Natural killer cell (primary cell): ENCODE results near the gene SRP14. TPM values are rescaled to one million over a fixed set of nuclear protein-coding genes. Genes with fewer than 3 reads are reported as not detected.

Experiments used
- ATAC-seq, 3 donors: fragments of 150-1000 bp in 2 of 3; fragments of 200-7000 bp in 1 of 3; cut with Tn5 transposase; 1 replicate in 1 of 3; 2 replicates in 2 of 3; pipeline ENCODE4 v1.10.0; 2021; ENCODE audit warnings: mild to moderate bottlenecking in 2 of 3, moderate library complexity in 2 of 3
- DNase-seq, 2 donors: peaks; one replicate each; pipeline versions ENCODE4 v3.0.0 to v3.0.0-alpha.2; 2013 to 2021; ENCODE audit warnings: mixed read lengths in 1 of 2
- H3K27ac ChIP-seq: one replicate; pipeline ENCODE4 v1.5.1; 2013; ENCODE audit warnings: mild to moderate bottlenecking, low read length
- H3K27me3 ChIP-seq: one replicate; pipeline ENCODE4 v1.6.1; 2013; ENCODE audit warnings: low read length; ENCODE audit not compliant: control insufficient read depth, insufficient read depth
- H3K36me3 ChIP-seq: one replicate; pipeline ENCODE4 v1.6.1; 2013; ENCODE audit warnings: low read length; ENCODE audit not compliant: control insufficient read depth, insufficient read depth
- H3K4me1 ChIP-seq: one replicate; pipeline ENCODE4 v1.6.1; 2013; ENCODE audit warnings: low read length; ENCODE audit not compliant: control insufficient read depth, insufficient read depth
- H3K4me3 ChIP-seq: one replicate; pipeline ENCODE4 v1.5.1; 2013; ENCODE audit warnings: low read length
- H3K9me3 ChIP-seq: one replicate; pipeline ENCODE4 v1.6.1; 2013; ENCODE audit warnings: low read length; ENCODE audit not compliant: control insufficient read depth, insufficient read depth
- H3K27ac Mint-ChIP-seq, 2 donors: one replicate each; pipeline ENCODE4 v1.8.0; 2022; ENCODE audit warnings: mild to moderate bottlenecking in 2 of 2, mixed read lengths in 2 of 2, moderate library complexity in 1 of 2
- H3K27me3 Mint-ChIP-seq, 2 donors: one replicate each; pipeline ENCODE4 v1.8.0; 2022; ENCODE audit warnings: low read depth in 2 of 2, mixed read lengths in 2 of 2
- H3K36me3 Mint-ChIP-seq: one replicate; pipeline ENCODE4 v1.8.0; 2022; ENCODE audit warnings: mixed read lengths
- H3K4me1 Mint-ChIP-seq, 2 donors: one replicate each; pipeline ENCODE4 v1.8.0; 2022; ENCODE audit warnings: mixed read lengths in 2 of 2
- H3K4me3 Mint-ChIP-seq: one replicate; pipeline ENCODE4 v1.8.0; 2022; ENCODE audit warnings: mild to moderate bottlenecking, moderate library complexity, mixed read lengths
- H3K9me3 Mint-ChIP-seq, 2 donors: one replicate each; pipeline ENCODE4 v1.8.0; 2022; ENCODE audit warnings: mixed read lengths in 2 of 2
- WGBS: methylation state at CpG from one replicate; pipeline ENCODE4 v1.1.7; 2013; ENCODE audit warnings: missing lambda C conversion rate; ENCODE audit not compliant: insufficient coverage; 5-methylcytosine and 5-hydroxymethylcytosine counted together
- intact Hi-C: fragments of 100-400 bp; cut with micrococcal nuclease; formaldehyde crosslinking; loops from one replicate; pipeline ENCODE4 v1.14.2; 2022
- total RNA-seq, 4 donors: library from RNA; stranded (reverse); fragments of 120-200 nt in 1 of 4; gene quantifications; one replicate each; pipeline versions ENCODE4 v1.2.3 to v1.2.4, GENCODE V29; 2013 to 2022
- TF ChIP-seq, protein P1 (sequence below): fragments of 200-600 bp; IDR thresholded peaks from one replicate; pipeline ENCODE4 v1.8.0; 2022; ENCODE audit warnings: antibody characterized with exemption

The SRP14 gene
- total RNA-seq, 3 donors from 2014 or later (not counting 1 experiment from before 2014, with no cell fraction given), result 126 to 143 (median 127) TPM

DNA sequence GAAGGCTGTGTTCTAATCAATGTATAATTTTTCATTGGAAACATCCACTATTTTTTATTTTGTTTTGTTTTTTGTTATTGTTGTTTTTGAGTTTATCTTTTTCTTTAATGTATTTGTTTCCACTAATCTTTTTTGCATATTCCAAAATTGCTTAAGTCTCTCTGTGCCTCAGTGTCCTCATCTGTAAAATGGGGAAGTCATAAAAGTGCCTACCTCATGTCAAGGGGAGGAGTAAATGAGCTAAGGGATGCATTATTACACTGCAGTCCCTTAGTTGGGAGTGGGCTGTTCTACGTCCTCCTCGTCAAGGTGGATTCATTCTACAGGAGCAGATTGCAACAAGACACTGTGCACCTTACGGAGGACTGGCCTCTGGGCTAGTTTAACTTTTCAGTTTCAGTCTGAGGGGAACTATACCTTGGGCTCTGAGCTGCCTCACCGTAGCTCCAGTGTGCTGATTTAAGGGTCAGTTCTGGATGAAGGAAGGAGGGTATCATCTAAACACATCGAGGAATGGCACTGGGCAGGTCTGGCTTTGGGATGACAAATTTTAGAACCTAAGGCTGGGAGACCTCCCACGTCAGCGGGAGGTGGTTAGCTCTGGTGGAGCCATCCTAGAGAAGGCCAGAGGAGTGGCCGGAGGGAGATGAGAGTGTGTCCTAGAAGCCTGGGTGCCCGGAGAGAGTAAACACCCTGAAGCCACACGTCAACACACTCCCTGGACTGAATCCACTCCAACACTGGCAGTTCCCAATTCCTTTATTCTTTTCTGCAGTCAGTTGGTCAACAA, 5.1 kb upstream of the SRP14 start:
- H3K36me3 Mint-ChIP-seq, result no peaks in the 10 kb centered on the region
- peaks cover 45% of the 10 kb centered on the region for H3K4me1 ChIP-seq
- WGBS, result 95% methylated on average over 10 of the region's 10 CpGs
- no peak overlapping the region for H3K4me3 ChIP-seq
- intact Hi-C loops, result no loop called here
- ATAC-seq (no peak), DNase-seq (no peak)
- H3K4me3 Mint-ChIP-seq, result no peak overlapping the region
- no peaks in the 10 kb centered on the region for H3K36me3 ChIP-seq
- peaks cover 26 to 44% of the 10 kb centered on the region in 2 donors for H3K4me1 Mint-ChIP-seq
- no peaks in the 10 kb centered on the region for H3K9me3 ChIP-seq
- TF ChIP-seq, protein P1, sequence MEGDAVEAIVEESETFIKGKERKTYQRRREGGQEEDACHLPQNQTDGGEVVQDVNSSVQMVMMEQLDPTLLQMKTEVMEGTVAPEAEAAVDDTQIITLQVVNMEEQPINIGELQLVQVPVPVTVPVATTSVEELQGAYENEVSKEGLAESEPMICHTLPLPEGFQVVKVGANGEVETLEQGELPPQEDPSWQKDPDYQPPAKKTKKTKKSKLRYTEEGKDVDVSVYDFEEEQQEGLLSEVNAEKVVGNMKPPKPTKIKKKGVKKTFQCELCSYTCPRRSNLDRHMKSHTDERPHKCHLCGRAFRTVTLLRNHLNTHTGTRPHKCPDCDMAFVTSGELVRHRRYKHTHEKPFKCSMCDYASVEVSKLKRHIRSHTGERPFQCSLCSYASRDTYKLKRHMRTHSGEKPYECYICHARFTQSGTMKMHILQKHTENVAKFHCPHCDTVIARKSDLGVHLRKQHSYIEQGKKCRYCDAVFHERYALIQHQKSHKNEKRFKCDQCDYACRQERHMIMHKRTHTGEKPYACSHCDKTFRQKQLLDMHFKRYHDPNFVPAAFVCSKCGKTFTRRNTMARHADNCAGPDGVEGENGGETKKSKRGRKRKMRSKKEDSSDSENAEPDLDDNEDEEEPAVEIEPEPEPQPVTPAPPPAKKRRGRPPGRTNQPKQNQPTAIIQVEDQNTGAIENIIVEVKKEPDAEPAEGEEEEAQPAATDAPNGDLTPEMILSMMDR, result no peak
- H3K27me3 Mint-ChIP-seq, result no peaks in the 10 kb centered on the region
- H3K27ac ChIP-seq, result no peak overlapping the region
- H3K9me3 Mint-ChIP-seq, result no peaks in the 10 kb centered on the region
- H3K27ac Mint-ChIP-seq, result peak overlapping the region in 1 of 2 donors; percentile 83
- H3K27me3 ChIP-seq, result no peaks in the 10 kb centered on the region

GRCh38 chr15:40042791-40043320, 3.9 kb upstream of the SRP14 start:
- TF ChIP-seq, protein P1, result no peak

GRCh38 chr15:40040770-40041169, 1.8 kb upstream of the SRP14 start:
- TF ChIP-seq, protein P1, result no peak
- Mint-ChIP-seq H3K4me3 (peak overlapping the region; percentile 75), H3K27me3 (no peaks in the 10 kb centered on the region), H3K27ac (peak overlapping the region; percentile 96 to 99), H3K9me3 (no peaks in the 10 kb centered on the region), H3K4me1 (peaks cover 43 to 50% of the 10 kb centered on the region in 2 donors), H3K36me3 (peaks cover 12% of the 10 kb centered on the region)
- ATAC-seq (no peak), DNase-seq (no peak)
- intact Hi-C loops, result no loop called here
- Histone ChIP-seq H3K27ac (no peak overlapping the region), H3K4me3 (no peak overlapping the region), H3K36me3 (peaks cover 17% of the 10 kb centered on the region), H3K27me3 (no peaks in the 10 kb centered on the region), H3K9me3 (no peaks in the 10 kb centered on the region), H3K4me1 (peaks cover 31% of the 10 kb centered on the region)
- 62% methylated on average over 3 of the region's 3 CpGs for WGBS

More at GRCh38 chr15:40042791-40043320, 3.9 kb upstream of the SRP14 start:
- no peak overlapping the region for H3K27ac Mint-ChIP-seq
- ATAC-seq, result no peak
- peaks cover 29 to 44% of the 10 kb centered on the region in 2 donors for H3K4me1 Mint-ChIP-seq
- H3K27me3 Mint-ChIP-seq, result no peaks in the 10 kb centered on the region
- no peak overlapping the region for H3K4me3 Mint-ChIP-seq
- H3K9me3 Mint-ChIP-seq, result no peaks in the 10 kb centered on the region
- no peaks in the 10 kb centered on the region for H3K36me3 ChIP-seq
- H3K36me3 Mint-ChIP-seq, result no peaks in the 10 kb centered on the region
- H3K27ac ChIP-seq, result no peak overlapping the region
- intact Hi-C loops, result no loop called here
- H3K4me1 ChIP-seq, result peaks cover 41% of the 10 kb centered on the region
- H3K27me3 ChIP-seq, result no peaks in the 10 kb centered on the region
- DNase-seq, result no peak
- no peaks in the 10 kb centered on the region for H3K9me3 ChIP-seq
- 95% methylated on average over 5 of the region's 5 CpGs for WGBS
- no peak overlapping the region for H3K4me3 ChIP-seq
